GM08714 (cell line): Measurements from ENCODE around the gene WDR74.

Experiments used
- H3K4me3 ChIP-seq: fragments of 200-500 bp; sonication (Bioruptor generic); 2 replicates; pipeline ENCODE4 v1.5.1; 2014; ENCODE audit warnings: mild to moderate bottlenecking, low read length, inconsistent platforms
- ZNF274 ChIP-seq: IDR thresholded peaks from 2 replicates; pipeline ENCODE4 v1.6.1; 2012; ENCODE audit warnings: mild to moderate bottlenecking, low read depth, low read length

The WDR74 gene

DNA sequence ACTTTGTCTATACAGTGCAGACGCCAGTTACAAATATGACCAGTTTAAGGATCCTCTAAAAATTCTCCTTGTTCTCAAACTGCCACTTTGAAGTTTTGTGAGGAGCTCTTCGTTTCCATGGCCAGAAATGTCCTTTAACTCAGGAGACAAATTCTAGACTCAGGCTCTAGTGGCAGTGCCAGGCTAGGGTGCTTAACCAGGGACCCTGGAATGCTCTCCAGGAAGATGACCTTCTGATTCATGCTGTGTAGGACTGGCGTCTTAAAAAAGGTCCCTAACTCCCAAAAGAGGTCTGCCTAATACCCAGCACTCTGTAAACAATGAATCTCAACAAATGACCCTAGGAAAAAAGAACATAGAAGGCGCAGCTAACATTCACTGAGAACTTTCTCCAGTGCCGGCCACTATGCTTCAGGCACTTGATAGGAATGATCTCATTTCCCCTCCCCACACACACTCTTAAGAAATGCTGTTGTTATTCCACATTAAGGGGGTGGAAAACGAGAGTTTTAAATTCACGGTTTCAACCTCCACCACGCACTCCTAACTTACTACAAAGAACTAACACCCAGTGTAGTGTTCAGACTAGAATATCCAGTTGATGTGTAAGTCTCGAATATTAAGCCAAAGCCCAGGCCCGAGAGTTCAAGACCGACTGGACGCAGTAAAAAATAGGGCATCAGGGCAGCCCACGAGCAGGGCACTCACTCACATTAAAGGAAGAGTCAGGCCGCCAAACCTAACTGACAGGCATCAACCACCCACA lies 34.9 kb downstream of the WDR74 start:
- H3K4me3 ChIP-seq: peak overlapping the region; percentile 94
- TF ChIP-seq ZNF274: no peak

- H3K4me3 ChIP-seq: no peak overlapping the region
- no peak for TF ChIP-seq ZNF274
These were observed 38.3 kb downstream of the WDR74 start for GRCh38 chr11:62801071-62801470.

- no peak for TF ChIP-seq ZNF274
- H3K4me3 ChIP-seq: no peak overlapping the region
These were observed 39.9 kb downstream of the WDR74 start for GRCh38 chr11:62799486-62799885.

GRCh38 chr11:62796281-62796680 lies 43.1 kb downstream of the WDR74 start:
- H3K4me3 ChIP-seq: no peak overlapping the region
- TF ChIP-seq ZNF274: no peak

- H3K4me3 ChIP-seq: no peak overlapping the region
- TF ChIP-seq ZNF274: no peak
These were observed 45.1 kb downstream of the WDR74 start for GRCh38 chr11:62794201-62794775.

- TF ChIP-seq ZNF274: no peak
- H3K4me3 ChIP-seq: no peak overlapping the region
These were observed 47.2 kb downstream of the WDR74 start for GRCh38 chr11:62792202-62792575.

DNA sequence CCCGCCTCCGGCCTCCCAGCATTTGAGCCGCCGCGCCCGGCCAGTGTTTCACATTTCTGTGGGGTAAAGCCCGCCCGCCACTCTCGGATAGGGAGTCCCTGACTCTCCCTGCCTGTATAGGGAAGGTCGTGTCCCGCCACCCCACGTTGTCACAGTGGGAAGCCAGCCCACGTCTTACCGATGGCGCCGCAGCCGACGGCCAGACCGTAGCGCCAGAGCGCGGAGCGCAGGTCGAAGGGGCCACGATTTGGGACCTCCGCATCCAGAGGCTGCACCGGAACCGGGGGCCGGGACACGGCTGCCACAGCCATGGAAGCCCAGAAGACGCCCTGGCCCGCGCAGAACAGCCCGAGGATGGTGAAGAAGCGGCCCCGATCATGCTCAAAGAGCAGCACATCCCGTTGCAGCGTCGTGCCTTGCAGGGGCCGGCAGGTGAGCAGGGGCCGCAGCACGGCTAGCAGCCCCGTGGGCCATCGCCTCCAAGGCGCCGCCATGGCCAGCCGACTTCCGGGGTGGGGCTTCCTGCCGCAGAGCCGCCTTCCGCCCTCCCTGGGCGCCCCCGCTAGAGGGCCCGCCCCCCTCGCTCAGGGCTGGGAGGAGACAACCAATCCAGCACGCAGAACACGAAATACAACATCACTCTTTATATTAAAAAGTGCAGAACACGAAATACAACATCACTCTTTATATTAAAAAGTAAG lies 47.7 kb downstream of the WDR74 start, which contains the start of gene TMEM223:
TMEM223 (minus strand) TSS at position 506 of the 701 bp plus-strand sequence; CDS start at position 494, 12 bp downstream.
- TF ChIP-seq ZNF274: no peak
- H3K4me3 ChIP-seq: peak within 1 kb of the TSS; percentile 91

- no peak for TF ChIP-seq ZNF274
- no peak overlapping the region for H3K4me3 ChIP-seq
These were observed 49.8 kb downstream of the WDR74 start for GRCh38 chr11:62789576-62789975.

GRCh38 chr11:62788991-62789390 lies 50.4 kb downstream of the WDR74 start:
- no peak overlapping the region for H3K4me3 ChIP-seq
- TF ChIP-seq ZNF274: no peak

DNA sequence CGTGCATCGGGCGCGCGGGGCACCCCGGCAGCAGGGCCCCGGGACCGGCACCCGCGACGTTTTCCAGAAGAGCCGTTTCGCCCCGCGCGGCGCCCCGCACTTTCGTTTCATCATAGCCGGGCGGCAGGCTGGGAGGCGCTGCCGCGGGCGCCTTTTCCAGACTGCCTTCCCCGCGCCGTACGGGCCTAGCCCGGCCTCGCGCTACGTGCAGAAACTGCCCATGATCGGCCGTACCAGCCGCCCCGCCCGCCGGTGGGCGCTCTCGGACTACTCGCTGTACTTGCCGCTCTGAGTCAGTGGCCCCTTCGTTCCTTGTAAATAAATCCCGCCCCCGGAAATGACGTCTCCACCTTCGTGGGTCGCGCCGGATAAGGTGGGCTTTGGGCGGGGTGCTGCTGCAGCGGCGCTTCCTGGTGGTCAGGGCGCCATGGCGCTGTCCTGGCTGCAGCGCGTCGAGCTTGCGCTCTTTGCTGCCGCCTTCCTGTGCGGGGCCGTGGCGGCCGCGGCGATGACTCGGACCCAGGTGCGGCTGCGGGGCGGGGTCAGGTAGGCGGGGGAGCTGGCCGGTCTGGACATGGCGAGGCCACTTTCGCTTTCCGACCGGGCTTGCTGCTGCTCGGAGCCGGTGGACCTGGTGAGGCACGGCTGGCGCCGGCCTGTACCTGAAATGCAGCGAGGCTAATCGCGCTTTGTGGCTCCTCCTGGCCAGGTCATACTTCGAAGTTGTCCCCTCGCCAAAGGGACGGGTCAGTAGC lies 52.2 kb downstream of the WDR74 start, which contains the start of gene TMEM179B:
TMEM179B (plus strand) TSS at position 398 of the 755 bp plus-strand sequence; CDS start at position 428, 30 bp downstream.
- no peak for TF ChIP-seq ZNF274
- peak within 1 kb of the TSS; percentile 69 for H3K4me3 ChIP-seq

DNA sequence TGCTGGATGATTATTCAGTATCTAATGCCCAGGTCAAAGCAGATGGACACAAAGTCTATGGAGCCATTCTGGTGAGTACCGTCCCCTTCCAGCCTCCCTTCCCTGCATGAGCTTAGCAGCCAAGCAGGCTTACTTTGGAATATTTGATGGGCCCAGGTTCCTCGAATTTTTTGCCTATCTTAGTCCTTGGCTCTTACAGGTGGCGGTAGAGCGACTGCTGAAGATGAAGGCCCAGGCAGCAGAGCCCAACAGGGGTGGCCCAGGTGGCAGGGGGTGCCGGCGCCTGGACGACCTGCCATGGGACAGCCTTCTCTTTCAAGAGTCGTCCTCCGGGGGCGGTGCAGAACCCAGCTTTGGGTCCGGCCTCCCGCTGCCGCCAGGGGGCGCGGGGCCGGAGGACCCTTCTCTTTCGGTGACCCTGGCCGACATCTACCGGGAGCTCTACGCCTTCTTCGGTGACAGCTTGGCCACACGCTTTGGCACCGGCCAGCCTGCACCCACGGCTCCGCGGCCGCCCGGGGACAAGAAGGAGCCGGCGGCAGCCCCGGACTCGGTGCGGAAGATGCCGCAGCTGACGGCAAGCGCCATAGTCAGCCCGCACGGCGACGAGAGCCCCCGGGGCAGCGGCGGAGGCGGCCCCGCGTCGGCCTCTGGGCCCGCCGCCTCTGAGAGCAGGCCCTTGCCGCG lies 52.9 kb downstream of the WDR74 start:
- TF ChIP-seq ZNF274: no peak
- H3K4me3 ChIP-seq: peak overlapping the region; percentile 69
